ENCODE data around the gene MCCC2.

DNA sequence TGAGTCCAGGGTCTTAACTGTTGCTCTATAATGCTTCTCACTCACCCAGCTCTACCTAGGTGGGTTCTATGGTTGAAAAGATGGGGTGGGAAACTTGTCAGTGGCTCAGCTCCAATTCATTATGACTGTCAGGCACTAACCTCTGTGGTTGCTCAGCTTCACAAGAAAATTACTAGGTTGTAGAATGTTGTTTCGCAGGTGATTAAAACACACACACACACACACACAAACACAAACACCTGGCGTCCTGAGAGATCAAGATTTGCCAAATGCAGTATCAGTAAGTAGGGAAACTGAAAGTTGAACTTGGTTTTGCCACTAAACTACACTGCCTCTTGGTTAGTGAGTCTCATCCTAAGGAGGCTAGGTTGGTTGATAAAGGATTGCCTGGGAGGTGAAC lies 2.8 kb downstream of the MCCC2 start:
- TF ChIP-seq, protein P1, sequence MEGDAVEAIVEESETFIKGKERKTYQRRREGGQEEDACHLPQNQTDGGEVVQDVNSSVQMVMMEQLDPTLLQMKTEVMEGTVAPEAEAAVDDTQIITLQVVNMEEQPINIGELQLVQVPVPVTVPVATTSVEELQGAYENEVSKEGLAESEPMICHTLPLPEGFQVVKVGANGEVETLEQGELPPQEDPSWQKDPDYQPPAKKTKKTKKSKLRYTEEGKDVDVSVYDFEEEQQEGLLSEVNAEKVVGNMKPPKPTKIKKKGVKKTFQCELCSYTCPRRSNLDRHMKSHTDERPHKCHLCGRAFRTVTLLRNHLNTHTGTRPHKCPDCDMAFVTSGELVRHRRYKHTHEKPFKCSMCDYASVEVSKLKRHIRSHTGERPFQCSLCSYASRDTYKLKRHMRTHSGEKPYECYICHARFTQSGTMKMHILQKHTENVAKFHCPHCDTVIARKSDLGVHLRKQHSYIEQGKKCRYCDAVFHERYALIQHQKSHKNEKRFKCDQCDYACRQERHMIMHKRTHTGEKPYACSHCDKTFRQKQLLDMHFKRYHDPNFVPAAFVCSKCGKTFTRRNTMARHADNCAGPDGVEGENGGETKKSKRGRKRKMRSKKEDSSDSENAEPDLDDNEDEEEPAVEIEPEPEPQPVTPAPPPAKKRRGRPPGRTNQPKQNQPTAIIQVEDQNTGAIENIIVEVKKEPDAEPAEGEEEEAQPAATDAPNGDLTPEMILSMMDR (IDR thresholded peaks at IDR 0.05), result no peak
- TF ChIP-seq EP300 (IDR thresholded peaks at IDR 0.05), result no peak
- TF ChIP-seq POLR2A (IDR thresholded peaks at IDR 0.05), result no peak

Data from tibial nerve (tissue), 4 donors.